A549 (cell line): ENCODE measurements around the gene C1orf216. TPM values are rescaled to one million over a fixed set of nuclear protein-coding genes. Genes with fewer than 3 reads are reported as not detected.
A peak's percentile ranks its signal among the peaks of the same experiment; 100 is the strongest.

Source experiments
- ATAC-seq, 2 experiments: fragments of 200-7000 bp in 1 of 2; fragments of >200 bp in 1 of 2; cut with Nextera tagmentation in 1 of 2; cut with Tn5 transposase in 1 of 2; 3 replicates each; pipeline versions ENCODE4 v1.8.0 to v1.9.1; 2018 to 2020; ENCODE audit warnings: mild to moderate bottlenecking in 1 of 2, moderate library complexity in 1 of 2
- CTCF ChIA-PET: fragments of 300-600 bp; sonication (Branson Sonifier 250); formaldehyde crosslinking; extraction: SDS; loops from one replicate; lab custom pipeline; 2021; ENCODE audit warnings: antibody characterized with exemption, inconsistent platforms; lab: Yijun Ruan, JAX
- POLR2A ChIA-PET: fragments of 350-600 bp; formaldehyde crosslinking; extraction: SDS; loops from one replicate; lab custom pipeline; 2021; ENCODE audit warnings: antibody characterized with exemption, inconsistent platforms; lab: Yijun Ruan, JAX
- DNase-seq, 2 experiments: peaks; one replicate each; pipeline versions ENCODE4 v3.0.0 to v3.0.0-alpha.2; 2011 to 2016; ENCODE audit warnings: low read depth in 1 of 2, low spot score in 1 of 2
- FAIRE-seq: peaks from 2 replicates; lab custom pipeline; 2011; peaks lifted over from hg19 to GRCh38; lab: Jason Lieb, UNC
- H3K27ac ChIP-seq, 2 experiments: fragments of >200 bp; sonication (Bioruptor Twin); formaldehyde crosslinking; 3 replicates each; pipeline ENCODE4 v1.5.1; 2016 to 2017
- H3K4me1 ChIP-seq: fragments of >200 bp; sonication (Bioruptor Twin); formaldehyde crosslinking; 3 replicates; pipeline ENCODE4 v1.6.1; 2016
- H3K4me2 ChIP-seq: fragments of >200 bp; sonication (Bioruptor Twin); formaldehyde crosslinking; 3 replicates; pipeline ENCODE4 v1.6.1; 2016
- H3K4me3 ChIP-seq: fragments of >200 bp; sonication (Bioruptor Twin); formaldehyde crosslinking; 3 replicates; pipeline ENCODE4 v1.5.1; 2016
- H3K9me3 ChIP-seq: fragments of >200 bp; sonication (Bioruptor Twin); formaldehyde crosslinking; 3 replicates; pipeline ENCODE4 v1.6.1; 2016
- ATOH8 ChIP-seq: fragments of 250-450 bp; sonication (Bioruptor Pico); IDR thresholded peaks from 2 replicates; pipeline ENCODE4 v1.5.0; 2020; ENCODE audit warnings: low read depth, mild to moderate bottlenecking, moderate library complexity
- CHD4 ChIP-seq: fragments of 200-600 bp; sonication (generic); IDR thresholded peaks from 2 replicates; pipeline ENCODE4 v1.6.1; 2016; ENCODE audit warnings: antibody characterized with exemption, mild to moderate bottlenecking, borderline replicate concordance
- CTCF ChIP-seq: fragments of >200 bp; sonication (Bioruptor Twin); formaldehyde crosslinking; IDR thresholded peaks from 3 replicates; pipeline ENCODE4 v1.5.1; 2016
- HES2 ChIP-seq: fragments of >200 bp; sonication (Bioruptor Twin); formaldehyde crosslinking; IDR thresholded peaks from 2 replicates; pipeline ENCODE4 v1.6.1; 2016
- HEYL ChIP-seq: fragments of 250-450 bp; sonication (Bioruptor Pico); IDR thresholded peaks from 2 replicates; pipeline ENCODE4 v1.8.0; 2021; ENCODE audit warnings: mild to moderate bottlenecking, moderate library complexity
- HMGXB4 ChIP-seq: fragments of 250-450 bp; sonication (Bioruptor Pico); IDR thresholded peaks from 2 replicates; pipeline ENCODE4 v1.5.0; 2021; ENCODE audit warnings: mild to moderate bottlenecking, moderate library complexity, borderline replicate concordance
- HOXB13 ChIP-seq: fragments of 250-450 bp; sonication (Bioruptor Pico); IDR thresholded peaks from 2 replicates; pipeline ENCODE4 v1.5.0; 2020; ENCODE audit warnings: low read depth, mild to moderate bottlenecking, moderate library complexity
- HOXB5 ChIP-seq: fragments of 250-450 bp; sonication (Bioruptor Pico); IDR thresholded peaks from 2 replicates; pipeline ENCODE4 v1.5.0; 2020; ENCODE audit warnings: mild to moderate bottlenecking, moderate library complexity
- JUNB ChIP-seq: fragments of >200 bp; sonication (Bioruptor Twin); formaldehyde crosslinking; IDR thresholded peaks from 2 replicates; pipeline ENCODE4 v1.6.1; 2016
- PBX3 ChIP-seq: IDR thresholded peaks from 2 replicates; pipeline ENCODE4 v1.6.1; 2012
- PHF8 ChIP-seq: fragments of 200-600 bp; sonication (generic); IDR thresholded peaks from 2 replicates; pipeline ENCODE4 v1.6.1; 2016; ENCODE audit warnings: low read depth, mild to moderate bottlenecking, antibody characterized with exemption, moderate library complexity, borderline replicate concordance
- RAD21 ChIP-seq, 2 experiments: fragments of >200 bp in 1 of 2; sonication (Bioruptor Twin) in 1 of 2; formaldehyde crosslinking in 1 of 2; IDR thresholded peaks in 1 of 2; conservative IDR thresholded peaks in 1 of 2; 2 replicates in 1 of 2; 3 replicates in 1 of 2; pipeline ENCODE4 v1.6.1; 2012 to 2018; ENCODE audit warnings: inconsistent platforms in 1 of 2
- REST ChIP-seq: fragments of 200-600 bp; sonication (generic); IDR thresholded peaks from 2 replicates; pipeline ENCODE4 v1.6.1; 2016; ENCODE audit warnings: antibody characterized with exemption, mild to moderate bottlenecking, moderate library complexity
- SMC3 ChIP-seq: fragments of >200 bp; sonication (Bioruptor Twin); formaldehyde crosslinking; IDR thresholded peaks from 3 replicates; pipeline ENCODE4 v1.6.1; 2018; ENCODE audit warnings: inconsistent platforms
- WGBS: methylation state at CpG from one replicate; pipeline ENCODE4 v1.1.6; 2017; ENCODE audit errors: missing lambda C conversion rate; 5-methylcytosine and 5-hydroxymethylcytosine counted together
- polyA plus RNA-seq, 4 experiments: library from polyadenylated mRNA; depleted of rRNA in 3 of 4; stranded (reverse); fragments of >200 nt; fragmentation: RNase III in 1 of 4; extraction: RNeasy Plus Mini Kit Qiagen cat#74134 plus additional on column Dnase treatment in 1 of 4; gene quantifications; 2 replicates in 3 of 4; 3 replicates in 1 of 4; pipeline ENCODE4 v1.2.3, GENCODE V29; 2011 to 2017

Gene C1orf216
- polyA plus RNA-seq, 2 of the 4 experiments (the other 2 are of a cell fraction) = 12.0 to 17.7 TPM

- Histone ChIP-seq H3K4me2 (no peak overlapping the region), H3K27ac (no peak overlapping the region), H3K4me3 (no peak overlapping the region), H3K9me3 (no peaks in the 10 kb centered on the region), H3K4me1 (no peaks in the 10 kb centered on the region)
- FAIRE-seq = no peak
- ChIA-PET POLR2A (interaction anchor here (1.3 kb wide), 1 partner anchor 10 kb away, joined by 3 read pairs; no protein-coding TSS in a partner anchor), CTCF (interaction anchor here (0.7 to 5.4 kb wide), 44 partner anchors 10 to 868 kb away, joined by 3 to 69 read pairs (median 4); partner anchors contain the start of genes KIAA0319L, SMIM12 and TFAP2E)
- no peak for DNase-seq
- TF ChIP-seq HMGXB4 (no peak), JUNB (no peak), REST (no peak), ATOH8 (CRISPR knock-in tag) (no peak), SMC3 (no peak), HEYL (no peak), PHF8 (no peak), PBX3 (no peak), HOXB13 (no peak), HES2 (no peak)
- WGBS = 85% methylated on average over 4 of the region's 4 CpGs
- peak; percentile 36 to 48; a peak in 4 of 6 replicates for ATAC-seq
These were observed 8.9 kb upstream of the C1orf216 start for GRCh38 chr1:35727434-35728040.

- ChIA-PET POLR2A (interaction anchor here (1.3 kb wide), 1 partner anchor 9 kb away, joined by 3 read pairs; no protein-coding TSS in a partner anchor), CTCF (interaction anchor here (0.6 to 5.4 kb wide), 56 partner anchors 11 to 867 kb away, joined by 3 to 69 read pairs (median 4); partner anchors contain the start of genes CLSPN, KIAA0319L, SMIM12 and TFAP2E)
- H3K9me3 ChIP-seq = no peaks in the 10 kb centered on the region
- no peak overlapping the region for H3K4me3 ChIP-seq
- ATAC-seq = peak; percentile 94 to 97
- H3K4me1 ChIP-seq = no peaks in the 10 kb centered on the region
- TF ChIP-seq CTCF (peak; percentile 73), CHD4 (no peak), HOXB5 (CRISPR knock-in tag) (no peak), SMC3 (peak; percentile 57; the same call in 2 of the 3 replicates), RAD21 (conservative IDR thresholded peaks at IDR 0.05 in 1 of 2, IDR thresholded peaks at IDR 0.05 in 1 of 2) (peak; percentile 71 to 72)
- WGBS = 53% methylated on average over 10 of the region's 11 CpGs
- peak; percentile 44 to 52 for DNase-seq
- FAIRE-seq = no peak
- H3K4me2 ChIP-seq = no peak overlapping the region
- no peak overlapping the region for H3K27ac ChIP-seq
These were observed 8.1 kb upstream of the C1orf216 start for GRCh38 chr1:35726450-35727433.
